Left colon (tissue), 2 donors: ENCODE measurements around the gene SBF1. TPM values are rescaled to one million over a fixed set of nuclear protein-coding genes. Genes with fewer than 3 reads are reported as not detected.

Experiments
- total RNA-seq, 2 donors: library from RNA; stranded (reverse); fragmentation: NEBNext Ultra II Directional; extraction: Animal tissue kit (Norgen Biotek cat#: 25700); gene quantifications; one replicate each; pipeline ENCODE4 v1.2.1, GENCODE V29; 2021
- donor health status: DM: no; HTN: no; CAD: no.
- donor health status: DM: yes; HTN: yes; CAD: no.

The SBF1 gene
- total RNA-seq, 2 donors from 2014 or later, result 69.2 to 80.1 TPM

Other genes starting within 250 kb of the SBF1 start
- 10 to 100 TPM; 26.3 to 31.6 TPM for gene TUBGCP6, start 230.0 kb downstream of the SBF1 start, total RNA-seq
- 10 to 100 TPM; 48.3 to 49.2 TPM for gene HDAC10, start 223.8 kb downstream of the SBF1 start, total RNA-seq
- gene MAPK12, start 213.4 kb downstream of the SBF1 start, total RNA-seq, result 1 to 10 TPM; 3.0 to 3.1 TPM
- gene MAPK11, start 204.7 kb downstream of the SBF1 start, total RNA-seq, result 1 to 10 TPM; 1.2 to 1.9 TPM
- gene PLXNB2, start 167.4 kb downstream of the SBF1 start, total RNA-seq, result 100 to 1,000 TPM; 290 TPM
- gene DENND6B, start 148.0 kb downstream of the SBF1 start, total RNA-seq, result 1 to 10 TPM; 3.7 to 4.7 TPM
- gene PPP6R2, start 131.7 kb downstream of the SBF1 start, total RNA-seq, result 10 to 100 TPM; 44.6 to 61.0 TPM
- 1 to 10 TPM; 5.4 to 8.9 TPM for gene ADM2, start 6.5 kb upstream of the SBF1 start, total RNA-seq
- not detected for gene MIOX, start 11.8 kb upstream of the SBF1 start, total RNA-seq
- 10 to 100 TPM; 58.7 to 59.3 TPM for gene LMF2, start 32.7 kb upstream of the SBF1 start, total RNA-seq
- 10 to 100 TPM; 26.6 to 27.1 TPM for gene NCAPH2, start 33.2 kb upstream of the SBF1 start, total RNA-seq
- gene SCO2, start 50.6 kb upstream of the SBF1 start, total RNA-seq, result 1 to 10 TPM; 5.5 to 5.7 TPM
- 10 to 100 TPM; 32.0 to 33.0 TPM for gene TYMP, start 55.0 kb upstream of the SBF1 start, total RNA-seq
- gene KLHDC7B, start 70.9 kb upstream of the SBF1 start, total RNA-seq, result under 1 TPM in 1 of 2 donors, not detected in 1; 0.17 TPM
- under 1 TPM in 1 of 2 donors, not detected in 1; 0.67 TPM for gene SYCE3, start 87.9 kb upstream of the SBF1 start, total RNA-seq
- gene CPT1B, start 103.4 kb upstream of the SBF1 start, total RNA-seq, result 10 to 100 TPM; 22.6 to 26.6 TPM
- 10 to 100 TPM; 66.9 to 72.7 TPM for gene CHKB, start 107.8 kb upstream of the SBF1 start, total RNA-seq
- 1 to 10 TPM; 1.2 to 1.5 TPM for gene MAPK8IP2, start 125.8 kb upstream of the SBF1 start, total RNA-seq
- gene ARSA, start 153.1 kb upstream of the SBF1 start, total RNA-seq, result 10 to 100 TPM; 84.8 to 97.8 TPM
- gene SHANK3, start 197.8 kb upstream of the SBF1 start, total RNA-seq, result 1 to 10 TPM; 4.4 to 4.8 TPM